ENCODE results near the gene LY6G5C. TPM values are rescaled to one million over a fixed set of nuclear protein-coding genes. Genes with fewer than 3 reads are reported as not detected.

LY6G5C gene
- total RNA-seq, 1 donor from 2014 or later: 3.9 TPM

DNA sequence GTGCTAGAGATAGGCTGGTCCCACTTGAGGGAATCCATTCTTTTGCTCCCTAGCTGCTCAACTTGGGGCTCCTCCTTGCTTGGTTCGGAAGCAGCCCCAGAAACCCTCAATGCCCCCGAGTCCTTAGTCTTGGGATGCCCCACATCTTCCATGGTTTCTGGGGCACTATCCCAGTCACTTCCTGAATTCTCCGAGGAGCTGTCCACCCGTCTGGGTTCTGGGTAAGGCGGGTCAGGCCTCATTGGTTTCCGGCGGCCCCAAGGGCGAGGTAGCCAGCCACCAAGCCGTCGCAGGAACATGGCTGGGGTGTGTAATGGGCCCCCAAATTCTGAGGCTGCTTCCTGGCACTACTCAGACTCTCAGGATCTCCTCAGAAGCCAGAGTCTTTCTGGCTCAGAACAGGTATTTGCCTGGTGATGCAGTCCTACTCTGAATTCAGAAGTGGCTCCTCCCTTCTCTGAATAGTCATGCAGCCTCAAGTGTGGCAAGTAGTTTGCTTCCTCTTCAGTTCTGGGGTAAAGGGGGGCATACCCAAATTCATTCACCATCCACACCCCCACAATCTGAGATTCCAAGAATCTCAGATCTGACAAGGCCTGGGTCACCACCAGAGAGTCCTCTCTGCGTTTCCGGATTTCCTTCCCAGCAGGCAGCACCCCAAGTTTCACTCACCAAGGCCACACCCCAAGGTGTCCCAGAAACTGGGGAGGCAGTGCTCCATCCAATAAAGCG, 21.1 kb downstream of the LY6G5C start:
- H3K4me2 ChIP-seq (ENCODE audit: low read length): peak overlapping the region; percentile 99
- H3K27me3 ChIP-seq (ENCODE audit: insufficient read depth, low read length): no peaks in the 10 kb centered on the region
- peak overlapping the region; percentile 82 for H3K4me3 ChIP-seq (ENCODE audit: insufficient read depth, low read depth, low read length)
- peaks cover 32% of the 10 kb centered on the region for H4K20me1 ChIP-seq (ENCODE audit: insufficient read depth, low read length)
- peak overlapping the region; percentile 90 for H3K4me3 Mint-ChIP-seq (ENCODE audit: unreplicated experiment)
- FAIRE-seq (no peak), DNase-seq (ENCODE audit: low read depth) (peak; percentile 19)
- H3K36me3 ChIP-seq (ENCODE audit: insufficient read depth, low read length): peaks cover 5% of the 10 kb centered on the region
- H3K79me2 ChIP-seq (ENCODE audit: insufficient read depth, low read length): peaks cover 83% of the 10 kb centered on the region
- peak overlapping the region; percentile 85 for H3K9ac ChIP-seq (ENCODE audit: low read length)
- H2AFZ ChIP-seq (ENCODE audit: low read depth, low read length): peak overlapping the region; percentile 51
- no peaks in the 10 kb centered on the region for H3K27me3 Mint-ChIP-seq (ENCODE audit: low read depth, unreplicated experiment)
- no peaks in the 10 kb centered on the region for H3K9me3 Mint-ChIP-seq (ENCODE audit: unreplicated experiment)
- H3K9me3 ChIP-seq (ENCODE audit: insufficient read depth, low read depth, low read length): no peaks in the 10 kb centered on the region
- no peak for TF ChIP-seq EZH2 (IDR thresholded peaks at IDR 0.05; ENCODE audit: insufficient read depth, low read length)
- TF ChIP-seq, protein P1, sequence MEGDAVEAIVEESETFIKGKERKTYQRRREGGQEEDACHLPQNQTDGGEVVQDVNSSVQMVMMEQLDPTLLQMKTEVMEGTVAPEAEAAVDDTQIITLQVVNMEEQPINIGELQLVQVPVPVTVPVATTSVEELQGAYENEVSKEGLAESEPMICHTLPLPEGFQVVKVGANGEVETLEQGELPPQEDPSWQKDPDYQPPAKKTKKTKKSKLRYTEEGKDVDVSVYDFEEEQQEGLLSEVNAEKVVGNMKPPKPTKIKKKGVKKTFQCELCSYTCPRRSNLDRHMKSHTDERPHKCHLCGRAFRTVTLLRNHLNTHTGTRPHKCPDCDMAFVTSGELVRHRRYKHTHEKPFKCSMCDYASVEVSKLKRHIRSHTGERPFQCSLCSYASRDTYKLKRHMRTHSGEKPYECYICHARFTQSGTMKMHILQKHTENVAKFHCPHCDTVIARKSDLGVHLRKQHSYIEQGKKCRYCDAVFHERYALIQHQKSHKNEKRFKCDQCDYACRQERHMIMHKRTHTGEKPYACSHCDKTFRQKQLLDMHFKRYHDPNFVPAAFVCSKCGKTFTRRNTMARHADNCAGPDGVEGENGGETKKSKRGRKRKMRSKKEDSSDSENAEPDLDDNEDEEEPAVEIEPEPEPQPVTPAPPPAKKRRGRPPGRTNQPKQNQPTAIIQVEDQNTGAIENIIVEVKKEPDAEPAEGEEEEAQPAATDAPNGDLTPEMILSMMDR (IDR thresholded peaks at IDR 0.05; ENCODE audit: insufficient read depth, low read depth, low read length): no peak
- peak overlapping the region; percentile 75 for H3K27ac Mint-ChIP-seq (ENCODE audit: unreplicated experiment)
- H3K27ac ChIP-seq (ENCODE audit: low read depth, low read length): peak overlapping the region; percentile 58
- peaks cover 25% of the 10 kb centered on the region for H3K36me3 Mint-ChIP-seq (ENCODE audit: low read depth, unreplicated experiment)
- peaks cover 43% of the 10 kb centered on the region for H3K4me1 ChIP-seq (ENCODE audit: insufficient read depth, low read length)
- peaks cover 30% of the 10 kb centered on the region for H3K4me1 Mint-ChIP-seq (ENCODE audit: low read depth, unreplicated experiment)

DNA sequence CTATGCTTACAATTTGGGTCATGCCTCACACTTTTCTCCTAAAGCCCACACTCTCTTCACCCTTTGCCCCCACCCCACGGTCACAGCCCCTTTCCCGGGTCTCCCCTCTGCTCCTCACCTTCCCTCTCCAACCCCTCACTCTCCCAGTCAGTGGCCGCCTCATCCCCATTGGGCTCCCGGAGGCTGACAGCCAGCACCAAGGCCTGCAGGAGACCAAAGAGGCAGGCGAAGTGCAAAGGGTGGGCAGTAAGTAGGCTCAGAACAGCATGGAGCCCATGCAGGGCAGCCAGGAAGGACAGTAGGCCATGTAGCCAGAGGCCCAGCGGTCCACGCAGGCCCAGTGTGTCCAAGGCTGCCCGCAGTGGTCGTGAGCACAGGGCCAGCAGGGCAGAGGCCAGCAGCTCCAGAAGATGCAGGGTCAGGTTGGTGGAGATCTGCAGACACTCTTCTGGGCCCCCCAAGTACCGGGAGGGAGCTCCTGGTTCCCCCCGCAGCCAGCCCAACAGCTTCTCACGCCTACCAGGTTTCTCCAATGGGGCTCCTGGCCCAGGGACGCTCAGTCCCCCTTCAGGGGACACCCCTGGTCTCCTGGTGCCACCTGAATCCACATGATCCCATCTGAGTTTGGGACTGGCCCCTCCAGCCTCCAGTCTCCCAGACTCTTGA, 21.8 kb downstream of the LY6G5C start:
- Mint-ChIP-seq H3K36me3 (ENCODE audit: low read depth, unreplicated experiment) (peaks cover 23% of the 10 kb centered on the region), H3K27ac (ENCODE audit: unreplicated experiment) (no peak overlapping the region), H3K4me3 (ENCODE audit: unreplicated experiment) (peak overlapping the region; percentile 90), H3K27me3 (ENCODE audit: low read depth, unreplicated experiment) (no peaks in the 10 kb centered on the region), H3K4me1 (ENCODE audit: low read depth, unreplicated experiment) (peaks cover 23% of the 10 kb centered on the region), H3K9me3 (ENCODE audit: unreplicated experiment) (no peaks in the 10 kb centered on the region)
- peak overlapping the region; percentile 82 for H3K4me3 ChIP-seq (ENCODE audit: insufficient read depth, low read depth, low read length)
- peak overlapping the region; percentile 85 for H3K9ac ChIP-seq (ENCODE audit: low read length)
- peaks cover 32% of the 10 kb centered on the region for H4K20me1 ChIP-seq (ENCODE audit: insufficient read depth, low read length)
- H3K4me1 ChIP-seq (ENCODE audit: insufficient read depth, low read length): peaks cover 39% of the 10 kb centered on the region
- DNase-seq (ENCODE audit: low read depth) (no peak), FAIRE-seq (no peak)
- H3K4me2 ChIP-seq (ENCODE audit: low read length): peak overlapping the region; percentile 99
- no peaks in the 10 kb centered on the region for H3K27me3 ChIP-seq (ENCODE audit: insufficient read depth, low read length)
- TF ChIP-seq, protein P1 (IDR thresholded peaks at IDR 0.05; ENCODE audit: insufficient read depth, low read depth, low read length): no peak
- TF ChIP-seq EZH2 (IDR thresholded peaks at IDR 0.05; ENCODE audit: insufficient read depth, low read length): no peak
- peaks cover 5% of the 10 kb centered on the region for H3K36me3 ChIP-seq (ENCODE audit: insufficient read depth, low read length)
- peaks cover 81% of the 10 kb centered on the region for H3K79me2 ChIP-seq (ENCODE audit: insufficient read depth, low read length)
- no peaks in the 10 kb centered on the region for H3K9me3 ChIP-seq (ENCODE audit: insufficient read depth, low read depth, low read length)
- H2AFZ ChIP-seq (ENCODE audit: low read depth, low read length): no peak overlapping the region
- no peak overlapping the region for H3K27ac ChIP-seq (ENCODE audit: low read depth, low read length)
